NCI-H510A treated with DMSO at 0.1 percent for 48 hours (cell line): ENCODE measurements around the gene HOXA5.

Experiments
- DNase-seq: peaks from one replicate; lab custom pipeline; 2025; lab: John Stamatoyannopoulos, UW

HOXA5 gene

DNA sequence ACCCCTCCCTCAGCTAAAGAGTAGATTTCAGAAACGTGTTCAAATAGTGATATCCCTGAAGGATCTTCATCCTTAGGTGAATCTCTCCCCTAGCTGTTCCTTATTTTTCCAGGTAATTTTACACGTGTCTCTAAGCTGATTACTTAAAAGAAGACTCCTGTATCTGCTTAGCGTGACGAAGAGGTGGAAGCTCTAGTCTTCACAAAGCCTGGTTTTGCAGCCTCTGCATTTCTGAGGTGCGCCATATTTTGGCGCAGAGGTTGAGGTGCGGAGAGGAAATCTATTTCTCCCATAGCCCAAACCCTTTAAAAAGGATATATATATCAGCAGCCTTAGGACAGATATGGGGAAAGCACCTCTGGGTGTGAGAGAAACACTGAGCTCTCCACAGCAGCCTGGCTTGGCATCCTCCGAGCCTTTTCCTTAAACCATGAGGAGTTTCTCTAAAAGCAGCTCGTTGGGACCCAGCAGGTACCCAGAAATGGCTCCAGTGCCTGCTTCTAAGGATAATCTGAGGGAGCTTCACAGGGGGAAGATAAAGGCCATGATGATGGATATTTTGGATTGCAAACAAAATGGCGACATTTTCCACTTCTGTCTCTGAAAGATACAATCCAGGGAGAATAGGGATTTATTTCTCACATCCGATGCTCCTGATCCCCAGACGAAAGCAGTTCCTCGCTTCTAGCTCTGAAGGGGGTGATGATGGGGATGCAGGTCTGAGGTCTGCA lies 38.0 kb downstream of the HOXA5 start:
- no peak for DNase-seq

DNA sequence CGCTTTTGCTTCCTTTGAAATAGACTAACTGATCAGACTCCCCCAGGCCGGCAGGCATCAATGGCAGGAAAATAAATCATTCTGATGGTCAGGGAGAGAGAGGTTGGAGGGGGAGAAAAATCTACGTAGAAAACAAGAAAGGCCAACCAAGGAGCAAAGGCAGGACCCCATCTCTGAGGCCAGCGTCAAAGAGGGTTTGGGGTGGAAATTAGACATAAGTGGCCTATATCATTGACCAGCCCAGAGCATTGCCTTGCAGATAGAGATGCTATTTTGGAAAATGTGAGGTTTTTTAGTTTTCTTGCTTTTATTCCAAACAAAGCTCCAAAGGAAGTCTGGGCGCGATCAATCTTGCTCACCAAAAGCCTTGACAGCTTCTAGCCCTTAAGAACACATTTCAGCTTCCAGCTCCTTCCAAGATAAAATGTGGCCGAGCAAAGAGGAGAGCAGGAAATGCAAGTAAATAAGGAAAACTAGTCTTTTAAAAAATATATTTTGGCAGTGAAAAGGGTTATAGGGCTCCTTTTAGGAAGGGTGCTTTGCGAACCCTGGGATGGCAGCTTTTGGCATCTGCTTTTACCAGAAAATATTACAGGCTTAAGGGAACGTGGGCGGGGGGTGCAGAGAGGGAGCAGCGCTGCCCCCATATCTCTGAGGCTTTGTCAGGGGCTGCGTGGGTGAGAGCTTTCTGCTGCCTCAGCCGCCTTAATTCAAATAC lies 39.0 kb downstream of the HOXA5 start:
- no peak for DNase-seq

DNA sequence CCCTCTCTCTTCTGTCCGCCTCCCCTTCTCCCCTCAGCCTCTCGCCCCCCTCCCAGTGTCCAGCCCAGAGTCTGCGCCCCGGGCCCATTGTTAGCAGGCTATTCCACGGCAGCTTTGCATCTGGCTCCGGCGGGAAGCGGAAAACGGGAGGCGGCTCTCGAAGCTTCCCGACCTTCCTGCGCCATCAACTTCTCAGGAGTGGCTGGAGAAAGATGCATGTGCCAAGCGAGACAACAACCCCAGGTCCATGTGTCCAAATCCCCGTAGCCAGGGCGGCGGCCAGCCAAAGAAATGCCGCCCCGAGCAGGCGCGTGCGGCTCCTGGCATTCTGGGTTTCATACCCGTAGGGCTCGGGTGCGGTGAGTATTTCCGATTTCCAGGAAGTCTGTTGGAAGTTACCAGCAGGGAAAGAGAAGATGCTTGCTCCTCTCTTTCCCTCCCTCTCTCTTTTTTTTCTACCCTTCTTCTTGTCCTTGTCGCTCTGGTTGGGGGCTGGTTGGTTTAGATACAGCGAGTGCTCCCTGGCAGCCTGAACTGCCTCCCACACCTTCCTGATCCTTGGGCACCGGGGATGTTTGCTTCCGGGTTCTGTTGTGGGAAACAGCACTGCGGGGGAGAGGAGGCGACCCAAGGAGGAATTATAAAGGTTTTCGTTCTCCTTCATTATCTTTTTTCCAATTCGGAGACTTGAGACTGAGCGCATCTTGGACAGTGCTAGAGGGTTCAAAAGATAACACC lies 39.8 kb downstream of the HOXA5 start:
- no peak for DNase-seq

DNA sequence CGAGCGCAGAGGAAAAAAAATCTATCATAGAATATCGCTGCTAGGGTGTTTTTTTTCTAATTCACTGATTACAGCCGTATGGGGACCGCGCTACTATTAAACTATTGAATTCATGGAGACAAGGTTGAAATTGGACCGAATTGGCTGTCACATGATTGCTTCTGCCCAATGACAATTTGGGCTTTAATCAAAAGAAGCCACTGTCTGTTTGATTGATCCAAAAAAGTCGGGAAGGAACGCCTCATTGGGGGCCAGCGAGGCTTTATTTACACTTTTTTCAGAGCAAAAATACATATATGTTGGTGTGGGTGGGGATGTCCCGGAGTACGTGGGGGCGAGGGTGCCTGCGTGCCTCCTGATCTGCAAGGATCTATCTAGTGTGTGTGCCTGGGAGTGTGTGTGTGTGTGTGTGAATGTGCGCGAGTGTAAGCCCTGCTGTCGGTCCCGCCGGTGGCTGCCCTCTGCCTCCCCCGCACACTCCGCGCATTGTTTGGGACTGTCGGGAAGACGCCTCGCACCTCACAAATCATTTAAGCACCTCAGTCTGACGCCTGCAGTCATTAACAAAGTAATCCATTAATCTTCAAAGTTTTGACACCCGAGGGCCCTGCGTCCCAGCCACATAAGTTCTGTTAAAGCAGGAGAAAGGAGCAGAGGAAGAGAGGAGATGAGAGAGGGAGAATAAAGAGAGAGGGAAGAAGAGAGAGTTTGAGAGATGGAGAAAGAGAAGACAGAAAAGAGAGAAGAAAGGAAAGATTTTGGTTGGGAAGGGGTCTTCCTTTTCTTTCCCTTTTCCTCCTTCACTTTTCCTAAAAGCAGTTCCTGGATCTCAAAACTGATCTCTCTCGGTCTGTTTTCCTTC lies 40.7 kb downstream of the HOXA5 start, which contains the start of gene HOXA2:
TSS of gene HOXA2 (minus strand) at position 103 of the 862 bp plus-strand sequence. CDS start 183 bp downstream, outside the sequence.
- no peak for DNase-seq

DNA sequence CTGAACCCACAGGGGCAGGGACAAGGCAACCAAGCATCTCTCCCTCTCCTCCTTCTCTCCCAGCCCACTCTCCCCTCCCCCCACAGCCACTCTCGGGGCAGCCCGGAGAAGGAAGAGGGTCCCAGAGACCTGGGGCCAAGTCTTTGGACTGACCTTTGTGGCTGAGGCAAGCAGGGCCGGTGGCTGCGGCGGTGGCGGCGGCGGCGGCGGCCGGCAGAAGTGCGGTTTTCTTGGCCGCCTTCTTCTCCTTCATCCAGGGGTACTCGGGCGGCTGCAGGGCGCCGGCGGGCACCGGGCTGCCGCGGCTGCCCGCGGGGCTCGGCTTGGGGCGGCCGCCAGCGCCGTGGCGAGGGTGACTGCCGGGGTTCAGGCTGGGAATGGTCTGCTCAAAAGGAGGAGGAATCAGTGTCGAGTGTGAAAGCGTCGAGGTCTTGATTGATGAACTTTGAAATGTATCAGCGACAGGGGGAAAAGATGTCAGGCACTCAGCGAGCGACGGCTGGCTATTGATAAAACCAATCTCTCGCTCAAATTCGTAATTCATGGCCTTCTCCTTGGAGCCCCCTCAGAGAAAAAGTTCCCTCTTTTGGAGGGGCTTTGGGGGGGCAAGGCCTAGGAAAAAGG lies 41.4 kb downstream of the HOXA5 start:
- no peak for DNase-seq

DNA sequence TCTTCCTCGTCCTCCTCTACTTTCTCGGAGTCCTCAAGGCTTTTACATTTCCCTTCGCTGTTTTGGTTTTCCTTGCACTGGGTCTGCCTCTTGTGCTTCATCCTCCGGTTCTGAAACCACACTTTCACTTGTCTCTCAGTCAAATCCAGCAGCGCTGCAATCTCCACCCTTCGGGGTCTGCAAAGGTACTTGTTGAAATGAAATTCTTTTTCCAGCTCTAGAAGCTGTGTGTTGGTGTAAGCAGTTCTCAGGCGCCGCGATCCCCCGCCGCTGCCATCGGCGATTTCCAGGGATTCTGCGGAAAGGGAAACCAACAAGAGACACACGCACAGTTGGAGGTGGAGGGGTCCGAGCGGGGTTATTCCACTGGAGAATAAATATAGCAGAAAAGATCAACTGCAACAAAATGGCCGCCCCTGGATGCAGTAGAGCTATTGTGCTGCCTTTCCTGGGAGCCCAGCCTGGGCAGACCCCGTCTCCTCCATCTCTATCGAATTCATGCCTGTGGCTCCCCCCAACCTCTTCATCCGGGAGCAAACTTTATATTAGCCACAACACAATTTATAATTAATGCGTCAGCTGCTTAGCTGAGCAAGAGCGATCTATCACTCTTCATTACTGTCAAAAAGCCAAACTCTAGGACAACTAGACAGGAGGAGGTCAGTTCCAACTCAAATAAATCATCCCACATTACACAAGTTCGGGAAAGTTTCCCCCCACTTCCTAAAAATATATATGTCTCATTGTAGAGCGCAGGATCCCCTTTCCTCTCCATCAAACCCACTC lies 42.1 kb downstream of the HOXA5 start:
- DNase-seq: no peak

DNA sequence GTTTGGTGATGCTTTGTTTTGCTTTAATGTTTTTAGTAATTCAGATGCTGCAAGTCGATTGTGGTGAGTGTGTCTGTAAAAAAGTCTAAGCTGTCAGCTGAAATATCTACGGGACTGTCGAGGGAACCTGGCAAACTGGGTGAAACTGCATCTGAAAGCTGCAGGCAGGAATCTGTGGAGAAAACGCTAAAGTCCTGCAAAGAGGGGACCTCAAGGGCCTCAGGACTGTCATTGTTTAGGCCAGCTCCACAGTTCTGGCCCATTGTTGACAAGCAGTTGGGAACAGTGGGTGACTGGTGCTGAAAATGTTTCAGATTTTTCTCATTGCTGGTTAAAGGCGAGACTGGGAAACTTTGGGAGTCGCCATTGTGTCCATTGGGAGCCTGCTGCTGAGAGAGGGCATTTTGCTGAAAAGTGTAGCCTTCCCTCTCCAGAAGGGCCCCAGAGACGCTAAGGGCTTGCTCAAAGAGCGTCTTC lies 42.7 kb downstream of the HOXA5 start:
- DNase-seq: no peak

DNA sequence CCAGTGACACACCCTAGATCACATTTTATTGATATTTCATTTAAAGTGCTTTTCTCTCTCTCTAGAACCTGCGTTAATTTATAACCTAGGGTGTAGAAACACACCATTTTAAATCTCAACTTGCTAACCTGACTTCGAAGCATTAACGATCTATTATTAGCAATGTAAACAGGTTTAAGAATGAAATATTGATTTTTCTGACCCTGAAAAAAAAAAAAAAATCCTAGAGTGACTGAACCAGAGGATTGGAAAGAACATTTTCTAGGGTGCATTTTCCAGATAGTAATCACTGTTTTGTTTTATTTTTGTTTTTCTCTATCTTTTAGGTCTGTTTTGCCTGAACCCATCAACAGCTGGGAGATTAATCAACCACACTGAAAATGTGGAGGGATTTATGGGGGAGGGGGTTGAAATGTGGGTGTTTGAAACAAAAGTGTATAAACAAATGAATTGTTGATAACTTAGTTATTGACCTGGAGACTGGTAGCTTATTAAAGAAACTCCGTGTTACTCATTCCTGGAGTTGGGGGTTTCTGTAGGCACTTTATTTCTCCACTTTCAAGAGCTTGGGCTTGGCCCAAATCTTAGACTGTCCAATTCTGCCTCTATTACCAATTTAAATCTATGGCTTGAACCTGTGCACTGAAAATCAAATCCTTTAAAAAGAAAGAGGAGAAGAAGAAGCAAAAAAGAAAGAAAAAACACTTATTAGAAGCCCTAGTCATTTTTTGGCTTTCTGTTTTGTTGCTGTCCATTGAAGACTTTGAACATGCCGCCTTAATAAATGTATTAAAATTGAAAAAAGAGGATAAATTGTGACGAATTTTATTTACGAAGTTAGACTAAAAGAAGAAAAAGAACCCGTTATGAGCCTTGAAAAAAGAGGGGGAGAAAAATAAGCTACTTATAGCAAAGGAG lies 43.8 kb downstream of the HOXA5 start:
- no peak for DNase-seq

DNA sequence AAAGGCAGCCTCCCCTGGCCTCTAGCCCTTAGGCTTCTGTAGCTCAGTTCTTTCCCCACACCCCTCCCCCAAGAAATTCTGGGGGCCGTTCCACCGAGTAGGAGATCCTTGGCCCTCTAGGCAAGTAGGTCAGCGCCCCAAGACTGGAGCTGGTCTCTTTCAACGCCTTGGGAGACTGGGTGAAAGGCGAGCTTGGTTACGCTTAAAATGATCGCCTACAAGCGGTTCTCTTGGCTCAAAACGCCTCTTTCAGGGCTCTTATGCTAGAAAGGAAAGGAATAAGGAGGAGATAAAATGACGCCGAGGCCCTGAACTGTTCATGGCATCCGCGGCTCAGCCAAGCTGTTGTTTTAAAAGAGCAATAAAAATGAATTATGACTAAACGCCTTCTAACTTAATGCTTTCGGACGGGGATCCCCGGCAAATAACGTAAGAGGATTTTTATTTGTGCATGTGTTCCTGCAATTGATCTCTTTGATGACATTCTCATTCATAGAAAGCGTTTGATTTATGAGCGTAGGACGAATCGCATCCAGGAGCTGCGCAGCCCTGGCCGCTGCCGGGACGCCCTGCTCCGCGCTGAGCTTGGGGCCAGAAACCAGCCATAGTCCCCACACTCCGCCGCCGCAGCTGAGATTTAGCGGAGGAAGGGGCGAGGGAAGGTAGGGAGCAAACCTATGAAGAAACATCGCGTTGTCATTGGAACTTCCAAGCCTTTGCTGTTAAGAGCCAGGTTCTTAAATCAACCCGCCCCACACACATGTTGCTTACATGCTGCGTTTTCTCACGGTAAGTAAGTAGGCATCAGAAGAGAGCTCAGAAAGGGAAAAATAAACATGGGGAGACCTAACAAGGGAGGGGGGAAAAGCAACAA lies 44.7 kb downstream of the HOXA5 start:
- no peak for DNase-seq

DNA sequence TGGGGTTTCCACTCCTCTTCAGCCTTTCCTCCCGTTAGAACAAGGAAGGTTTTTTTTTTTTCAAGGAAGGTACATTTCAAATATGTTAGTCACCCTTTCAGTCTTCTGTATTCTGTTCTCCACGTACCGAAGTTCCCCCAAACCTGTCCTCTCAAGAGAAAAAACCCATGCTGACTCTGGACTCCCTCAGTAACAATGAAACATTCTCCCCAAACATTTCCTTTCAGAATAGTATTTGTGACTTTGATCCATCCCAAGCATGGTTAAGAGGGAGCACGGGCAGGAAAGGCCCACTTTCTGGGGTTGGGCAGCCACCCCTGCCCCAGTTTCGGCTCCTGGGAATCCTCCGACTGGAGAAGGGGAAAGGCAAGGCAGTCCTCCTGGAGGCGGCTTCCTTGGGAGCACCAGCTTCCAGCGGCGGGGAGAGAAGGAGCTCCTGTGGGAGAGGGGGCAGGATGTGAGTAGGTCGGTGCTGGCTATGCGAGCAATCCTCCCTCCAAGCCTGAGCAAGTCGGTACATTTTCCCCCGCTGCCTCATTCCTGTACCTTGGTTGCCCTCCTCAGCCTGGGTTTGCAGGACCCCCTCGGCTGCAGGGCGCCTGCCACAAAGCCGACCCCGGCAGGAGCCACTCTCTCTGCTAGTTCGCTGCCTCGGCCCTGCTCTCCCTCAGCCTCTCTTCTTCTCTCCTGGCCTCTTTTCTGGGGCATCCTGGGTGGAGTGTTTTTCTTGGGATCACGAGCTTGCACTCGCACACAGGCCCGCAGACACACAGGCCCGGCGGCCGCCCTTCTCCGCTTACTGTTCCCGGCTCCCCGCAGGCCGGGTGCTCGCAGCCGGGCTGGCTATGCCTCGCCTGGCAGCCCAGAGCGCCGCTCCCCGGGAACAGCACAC lies 45.5 kb downstream of the HOXA5 start:
- DNase-seq: no peak

DNA sequence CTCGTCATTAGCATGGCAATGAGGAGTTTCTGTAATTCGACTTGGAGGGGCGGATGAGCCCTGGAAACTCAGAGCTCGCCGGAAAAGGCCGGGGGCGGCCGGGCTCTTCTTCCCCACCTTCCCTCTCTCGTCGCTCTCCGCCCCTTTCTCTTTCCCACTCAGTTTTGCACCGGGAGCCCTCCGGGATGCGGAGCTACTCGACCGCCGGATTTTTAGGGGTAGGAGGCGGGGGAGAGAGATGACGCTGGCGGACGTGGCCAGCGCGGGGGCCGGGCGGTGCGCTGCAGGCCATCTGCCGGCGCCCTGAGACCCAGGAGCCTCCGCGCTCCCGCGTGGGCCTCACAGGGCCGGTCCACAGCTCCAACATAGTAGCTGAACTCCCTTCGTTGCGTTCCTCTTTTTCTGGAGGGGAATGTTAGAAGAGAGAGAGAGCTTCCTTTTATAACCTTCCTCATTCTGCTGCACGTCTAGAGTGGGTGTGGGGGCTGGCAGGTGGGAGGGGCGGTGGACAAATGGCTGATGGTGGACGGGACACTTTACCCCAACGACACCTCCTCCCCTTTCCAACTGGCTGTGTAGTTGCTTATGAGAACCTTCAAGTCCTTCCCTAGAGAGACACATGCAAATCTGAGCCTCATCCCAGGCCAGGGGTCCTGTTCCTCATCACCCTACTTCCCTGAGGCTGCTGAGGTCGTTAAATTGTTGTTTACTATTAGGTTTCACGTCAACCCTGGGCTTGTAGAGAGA lies 46.5 kb downstream of the HOXA5 start:
- peak; percentile 28 for DNase-seq

DNA sequence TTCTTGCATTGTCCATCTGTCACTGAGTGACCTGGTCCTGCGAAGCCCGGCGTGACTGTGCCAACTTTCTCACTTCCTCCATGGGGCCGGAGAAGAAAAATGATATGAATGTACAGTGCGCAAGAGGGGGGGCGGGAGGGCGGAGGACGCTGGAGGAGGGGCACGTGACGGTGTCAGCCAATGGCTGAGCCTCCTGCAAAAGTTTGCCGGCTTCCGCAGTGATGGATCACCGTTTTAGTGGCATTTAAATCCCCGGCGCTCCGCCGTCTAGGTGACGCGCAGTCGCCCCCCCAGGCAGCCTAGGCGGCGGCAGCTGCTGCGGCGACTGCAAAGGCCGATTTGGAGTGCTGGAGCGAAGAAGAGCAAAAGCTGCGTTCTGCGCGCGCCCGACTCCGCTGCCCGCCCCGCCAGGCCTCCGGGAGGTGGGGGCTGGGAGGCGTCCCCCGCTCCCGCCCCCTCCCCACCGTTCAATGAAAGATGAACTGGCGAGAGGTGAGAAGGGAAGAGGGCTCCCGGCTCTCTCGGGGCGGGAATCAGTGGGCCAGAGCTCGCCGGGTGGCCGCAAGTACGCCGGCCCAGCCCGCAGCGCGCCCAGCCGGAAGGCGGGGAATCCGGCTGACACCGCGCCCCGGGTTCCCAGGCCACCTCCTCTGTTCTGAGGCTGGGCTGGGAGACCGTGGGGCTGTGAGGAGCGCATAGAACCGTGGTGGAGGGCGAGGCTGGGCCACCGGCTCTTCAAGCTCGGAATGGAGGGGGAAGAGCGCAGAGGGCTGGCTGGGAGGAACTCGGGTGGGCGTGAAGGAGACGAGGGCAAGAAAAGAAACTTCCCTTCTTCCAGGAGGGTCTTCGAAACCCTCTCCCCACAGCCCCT lies 47.3 kb downstream of the HOXA5 start, which contains the start of gene HOXA1:
TSS of gene HOXA1 (minus strand) at position 104 of the 871 bp plus-strand sequence. CDS start at position 16, 88 bp downstream.
- DNase-seq: peak; percentile 82

DNA sequence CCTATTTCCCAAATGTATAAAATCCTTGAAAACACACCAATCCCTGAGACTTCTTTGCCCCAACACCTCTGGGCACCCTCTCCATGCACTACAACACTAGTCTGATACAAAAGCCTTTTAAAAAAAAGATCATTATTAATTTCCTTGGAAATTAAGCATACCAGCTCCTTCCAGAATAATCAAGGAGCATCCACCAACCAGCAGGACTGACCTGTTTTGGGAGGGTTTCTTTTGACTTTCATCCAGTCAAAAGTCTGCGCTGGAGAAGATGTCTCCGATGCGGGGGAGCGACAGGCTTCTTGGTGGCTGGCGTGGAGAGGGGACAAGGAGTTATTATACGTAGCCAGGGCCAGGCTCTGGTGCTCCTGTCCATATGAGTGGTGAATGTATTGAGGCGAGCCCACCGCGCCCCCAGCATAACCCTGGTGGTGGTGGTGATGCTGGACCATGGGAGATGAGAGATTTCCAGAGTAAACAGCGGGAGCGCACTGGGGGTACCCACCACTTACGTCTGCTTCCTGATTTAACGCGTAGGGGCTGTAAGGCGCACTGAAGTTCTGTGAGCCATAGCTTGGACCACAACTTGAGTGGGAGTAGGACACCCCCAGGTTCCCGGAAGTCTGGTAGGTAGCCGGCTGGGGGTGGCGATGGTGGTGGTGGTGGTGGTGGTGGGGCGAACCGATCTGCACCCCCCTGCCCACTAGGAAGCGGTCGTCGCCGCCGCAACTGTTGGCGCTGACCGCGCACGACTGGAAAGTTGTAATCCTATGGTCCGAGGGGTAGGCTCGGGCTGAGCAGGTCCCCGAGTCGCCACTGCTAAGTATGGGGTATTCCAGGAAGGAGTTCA lies 48.2 kb downstream of the HOXA5 start:
- no peak for DNase-seq

DNA sequence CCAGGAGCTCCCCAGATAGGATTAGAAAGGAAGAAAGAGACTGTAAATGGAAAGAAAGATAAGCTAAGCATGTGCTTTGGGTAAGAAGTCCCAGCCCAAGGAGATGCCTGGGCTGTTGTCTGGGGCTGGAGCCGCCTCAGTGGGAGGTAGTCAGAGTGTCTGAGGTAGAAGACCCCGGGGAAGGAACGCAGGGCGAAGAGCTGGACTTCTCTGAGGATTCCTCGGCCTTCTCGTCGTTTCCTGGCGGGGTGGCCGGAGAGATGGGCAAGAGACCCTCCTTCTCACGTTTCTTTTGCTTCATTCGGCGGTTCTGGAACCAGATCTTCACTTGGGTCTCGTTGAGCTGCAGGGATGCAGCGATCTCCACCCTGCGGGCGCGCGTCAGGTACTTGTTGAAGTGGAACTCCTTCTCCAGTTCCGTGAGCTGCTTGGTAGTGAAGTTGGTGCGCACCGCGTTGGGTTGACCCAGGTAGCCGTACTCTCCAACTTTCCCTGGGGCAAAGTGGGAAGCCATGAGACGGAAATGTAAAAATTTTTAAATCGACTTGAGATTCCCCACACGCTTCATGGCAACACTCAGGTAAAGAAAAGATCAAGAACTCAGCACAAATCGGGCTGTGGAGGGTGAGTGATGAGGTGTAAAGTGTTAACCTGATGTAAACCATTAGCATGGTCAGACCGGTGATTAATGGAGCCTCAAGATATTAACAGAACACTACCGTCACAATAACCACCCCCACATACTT lies 49.0 kb downstream of the HOXA5 start:
- no peak for DNase-seq
